Smooth muscle cell of bladder (primary cell): ENCODE results near the gene CFB. TPM values are rescaled to one million over a fixed set of nuclear protein-coding genes. Genes with fewer than 3 reads are reported as not detected.

Source experiments
- total RNA-seq: library from RNA; depleted of rRNA; stranded (reverse); fragments of >200 nt; gene quantifications from 2 replicates; pipeline ENCODE4 v1.2.3, GENCODE V29; 2014

CFB gene
- 46.1 and 61.2 TPM in 2 replicates for total RNA-seq

DNA sequence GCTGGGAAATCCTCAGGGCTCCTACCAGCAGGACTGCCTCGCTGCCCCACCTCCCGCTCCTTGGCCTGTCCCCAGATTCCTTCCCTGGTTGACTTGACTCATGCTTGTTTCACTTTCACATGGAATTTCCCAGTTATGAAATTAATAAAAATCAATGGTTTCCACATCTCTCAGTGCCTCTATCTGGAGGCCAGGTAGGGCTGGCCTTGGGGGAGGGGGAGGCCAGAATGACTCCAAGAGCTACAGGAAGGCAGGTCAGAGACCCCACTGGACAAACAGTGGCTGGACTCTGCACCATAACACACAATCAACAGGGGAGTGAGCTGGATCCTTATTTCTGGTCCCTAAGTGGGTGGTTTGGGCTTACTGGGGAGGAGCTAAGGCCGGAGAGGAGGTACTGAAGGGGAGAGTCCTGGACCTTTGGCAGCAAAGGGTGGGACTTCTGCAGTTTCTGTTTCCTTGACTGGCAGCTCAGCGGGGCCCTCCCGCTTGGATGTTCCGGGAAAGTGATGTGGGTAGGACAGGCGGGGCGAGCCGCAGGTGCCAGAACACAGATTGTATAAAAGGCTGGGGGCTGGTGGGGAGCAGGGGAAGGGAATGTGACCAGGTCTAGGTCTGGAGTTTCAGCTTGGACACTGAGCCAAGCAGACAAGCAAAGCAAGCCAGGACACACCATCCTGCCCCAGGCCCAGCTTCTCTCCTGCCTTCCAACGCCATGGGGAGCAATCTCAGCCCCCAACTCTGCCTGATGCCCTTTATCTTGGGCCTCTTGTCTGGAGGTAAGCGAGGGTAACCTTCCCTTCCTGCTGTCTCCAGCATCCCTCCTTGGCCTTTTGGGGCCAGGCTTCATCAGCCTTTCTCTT, at the start of gene CFB:
CFB (plus strand) TSS at position 589 of the 863 bp plus-strand sequence; CDS start at position 716, 127 bp downstream.

GRCh38 chr6:31897612-31898382, 48.1 kb upstream of the CFB start, which contains the start of gene EHMT2:
EHMT2 (minus strand) TSS chr6:31897698; CDS start chr6:31897677, 21 bp downstream.

DNA sequence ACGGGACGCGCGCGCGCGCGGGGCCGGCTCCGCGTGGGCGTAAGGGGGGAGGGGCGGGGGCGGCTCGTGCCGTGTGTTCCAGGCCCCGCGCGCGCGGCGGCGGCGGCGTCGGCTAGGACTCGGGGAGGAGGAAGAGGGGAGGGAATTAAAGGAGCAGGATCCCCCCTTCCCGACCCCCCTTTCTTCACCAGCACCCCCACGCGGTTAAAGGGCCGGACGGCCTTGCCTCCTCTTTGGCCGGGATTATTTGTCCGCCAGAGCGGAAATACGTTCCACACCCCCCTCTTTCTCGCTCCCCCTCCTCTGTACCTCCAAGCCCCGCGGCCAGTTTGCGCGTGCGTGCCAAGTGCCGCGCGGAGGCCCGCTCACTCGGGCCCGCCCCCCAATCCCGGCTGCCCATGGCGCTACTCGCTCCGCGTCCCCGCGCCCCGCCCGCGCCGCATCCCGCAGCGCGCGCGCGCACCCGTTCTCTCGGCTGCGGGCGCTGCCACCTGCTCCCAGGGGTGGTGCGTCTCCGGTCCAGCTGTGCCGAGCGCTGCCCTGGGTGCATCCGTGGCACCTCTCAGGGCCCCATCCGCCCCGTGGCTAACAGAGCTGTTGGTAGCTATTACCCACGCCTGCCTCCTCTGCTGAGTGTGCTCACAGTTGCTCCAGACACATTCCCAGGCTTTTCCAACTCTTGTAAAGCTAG, 43.8 kb upstream of the CFB start, which contains the start of gene ZBTB12:
ZBTB12 (minus strand) TSS at position 134 of the 691 bp plus-strand sequence. CDS start 781 bp downstream, outside the sequence.

DNA sequence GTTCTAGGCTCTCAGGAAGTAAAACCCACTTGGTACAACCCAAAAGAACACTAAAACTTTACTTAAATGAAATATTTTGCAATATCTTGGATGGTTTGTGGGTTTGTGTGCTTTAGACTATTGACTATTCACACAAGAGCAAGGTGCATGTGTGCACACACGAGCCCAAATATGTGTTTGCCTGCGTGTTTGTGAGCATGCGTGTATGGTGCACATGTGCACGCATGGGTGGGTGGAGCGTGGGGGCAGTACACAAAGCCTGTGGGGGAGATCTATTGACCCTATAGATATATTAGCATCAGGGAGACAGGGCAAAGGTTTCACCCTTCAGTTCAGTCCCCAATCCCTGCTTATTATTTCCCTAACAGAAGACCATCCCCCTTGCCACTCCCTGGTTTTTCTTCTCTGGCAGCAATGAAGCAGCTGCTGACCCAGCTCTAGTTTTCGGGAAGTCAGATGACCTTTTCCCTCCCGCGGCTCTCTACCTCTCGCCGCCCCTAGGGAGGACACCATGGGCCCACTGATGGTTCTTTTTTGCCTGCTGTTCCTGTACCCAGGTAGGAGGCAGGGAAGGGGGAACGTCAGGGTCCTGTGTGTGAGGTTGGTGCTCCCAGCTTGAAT, 18.5 kb upstream of the CFB start, which contains the start of gene C2:
C2 (plus strand) TSS at position 476 of the 621 bp plus-strand sequence; CDS start at position 512, 36 bp downstream.

DNA sequence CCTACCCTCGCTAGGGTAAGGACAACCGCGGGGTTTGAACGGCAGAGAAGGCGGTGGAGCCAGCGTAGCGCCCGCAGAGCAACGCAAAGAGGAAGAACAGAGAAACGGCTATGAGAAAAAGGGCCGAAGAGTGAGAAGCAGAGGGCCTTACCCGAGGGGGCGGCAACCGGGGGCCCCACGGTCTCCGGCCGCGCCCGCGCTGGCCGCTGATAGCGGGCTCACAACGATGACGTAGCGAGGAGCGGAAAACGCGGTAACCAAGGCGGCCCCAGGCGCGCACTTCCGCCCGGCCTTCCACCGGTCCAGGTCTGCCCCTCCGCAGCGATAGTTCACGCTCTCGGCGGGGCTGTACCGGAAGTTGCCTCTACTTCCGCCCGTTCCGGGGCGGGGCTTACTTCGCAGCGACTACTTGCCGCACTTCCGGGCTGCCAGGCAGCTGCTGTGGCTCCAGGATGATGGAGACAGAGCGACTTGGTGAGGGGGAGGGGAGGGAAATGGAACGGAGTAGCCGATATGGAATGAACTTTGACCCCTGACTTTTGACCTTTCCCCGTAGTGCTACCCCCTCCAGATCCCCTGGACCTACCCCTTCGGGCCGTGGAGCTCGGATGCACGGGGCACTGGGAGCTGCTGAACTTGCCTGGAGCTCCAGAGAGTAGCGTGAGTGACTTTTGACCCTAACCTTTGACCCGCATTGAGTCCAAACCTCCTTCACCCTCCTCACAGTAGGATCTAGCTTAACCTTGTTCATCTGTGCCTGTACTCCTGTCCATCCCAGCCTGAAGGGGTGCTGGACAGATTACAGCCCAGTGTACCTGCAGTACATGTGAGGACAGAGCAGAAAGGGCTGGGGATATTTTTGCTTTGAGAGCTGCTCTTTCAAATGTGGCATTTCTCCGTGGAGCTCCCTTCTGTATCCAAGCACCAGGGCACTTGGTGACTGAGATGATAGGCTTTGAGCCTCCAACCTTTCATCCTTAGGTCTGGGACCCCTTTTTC, 13.1 kb downstream of the CFB start, which contains the start of the genes NELFE and SKIC2:
NELFE (minus strand) TSS at position 231 of the 999 bp plus-strand sequence. CDS start 525 bp downstream, outside the sequence.
SKIC2 (plus strand) TSS at position 435 of the 999 bp plus-strand sequence; CDS start at position 453, 18 bp downstream.

DNA sequence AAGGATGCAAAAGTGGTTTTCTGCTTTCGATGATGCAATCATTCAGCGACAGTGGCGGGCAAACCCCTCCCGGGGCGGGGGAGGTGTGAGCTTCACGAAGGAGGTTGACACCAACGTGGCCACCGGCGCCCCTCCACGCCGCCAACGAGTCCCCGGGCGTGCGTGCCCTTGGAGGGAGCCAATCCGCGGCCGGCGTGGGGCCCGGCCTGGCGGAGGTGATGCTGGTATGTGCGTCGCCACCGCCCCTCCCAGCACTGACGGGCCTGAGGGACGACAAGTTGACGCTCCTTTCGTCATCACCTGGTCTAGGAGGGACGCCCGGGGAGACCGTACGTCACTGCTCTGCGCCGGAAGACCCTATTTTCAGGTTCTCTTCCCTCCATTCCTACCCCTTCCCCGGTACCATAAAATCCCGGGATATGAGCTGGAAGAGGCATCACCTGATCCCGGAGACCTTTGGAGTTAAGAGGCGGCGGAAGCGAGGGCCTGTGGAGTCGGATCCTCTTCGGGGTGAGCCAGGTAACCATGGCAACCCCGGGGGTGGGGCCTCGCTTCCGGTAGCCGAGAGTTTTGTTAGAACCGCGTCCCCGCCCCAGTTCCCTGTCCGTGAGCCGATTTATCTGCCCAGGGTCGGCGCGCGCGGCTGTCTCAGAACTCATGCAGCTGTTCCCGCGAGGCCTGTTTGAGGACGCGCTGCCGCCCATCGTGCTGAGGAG, 26.3 kb downstream of the CFB start, which contains the start of gene DXO:
DXO (minus strand) TSS at position 146 of the 716 bp plus-strand sequence. CDS start 463 bp downstream, outside the sequence.

DNA sequence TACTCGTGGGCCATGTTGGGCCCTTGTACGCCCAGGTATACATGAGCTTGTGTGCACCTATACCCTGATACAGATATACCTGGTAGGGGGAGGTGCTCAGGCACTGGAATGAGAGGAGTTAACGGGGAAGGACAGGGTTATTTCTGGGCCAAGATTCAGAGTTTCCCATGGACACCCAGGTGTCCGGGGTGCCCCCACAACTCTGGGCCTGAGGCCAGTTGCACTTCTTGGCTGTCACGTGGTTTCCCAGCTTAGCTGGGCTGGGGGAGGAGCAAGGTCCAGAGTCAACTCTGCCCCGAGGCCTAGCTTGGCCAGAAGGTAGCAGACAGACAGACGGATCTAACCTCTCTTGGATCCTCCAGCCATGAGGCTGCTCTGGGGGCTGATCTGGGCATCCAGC, 35.8 kb downstream of the CFB start, which contains the start of gene C4A:
C4A (plus strand) TSS at position 314 of the 400 bp plus-strand sequence; CDS start at position 365, 51 bp downstream.

Other genes with a start within 250 kb of the CFB start
- gene ABHD16A, start 242.8 kb upstream of the CFB start, total RNA-seq = 65.4 and 70.2 TPM in 2 replicates
- not detected in 2 replicates for gene LY6G6F, start 239.2 kb upstream of the CFB start, total RNA-seq
- gene LY6G6D, start 230.7 kb upstream of the CFB start, total RNA-seq = not detected in 2 replicates
- gene LY6G6C, start 224.3 kb upstream of the CFB start, total RNA-seq = not detected in 2 replicates
- not detected in 2 replicates for gene MPIG6B, start 222.7 kb upstream of the CFB start, total RNA-seq
- 74.1 and 102 TPM in 2 replicates for gene DDAH2, start 216.8 kb upstream of the CFB start, total RNA-seq
- gene CLIC1, start 209.6 kb upstream of the CFB start, total RNA-seq = 529 and 547 TPM in 2 replicates
- 3.2 and 3.3 TPM in 2 replicates for gene MSH5, start 206.1 kb upstream of the CFB start, total RNA-seq
- gene SAPCD1, start 183.4 kb upstream of the CFB start, total RNA-seq = 0.28 TPM in 2 replicates
- gene VWA7, start 168.8 kb upstream of the CFB start, total RNA-seq = 0.14 and 0.28 TPM in 2 replicates
- 36.0 and 38.7 TPM in 2 replicates for gene VARS1, start 150.3 kb upstream of the CFB start, total RNA-seq
- gene LSM2, start 139.1 kb upstream of the CFB start, total RNA-seq = 22.3 and 27.3 TPM in 2 replicates
- 1.7 and 1.9 TPM in 2 replicates for gene HSPA1L, start 130.8 kb upstream of the CFB start, total RNA-seq
- 63.6 and 87.8 TPM in 2 replicates for gene HSPA1A, start 130.6 kb upstream of the CFB start, total RNA-seq
- gene HSPA1B, start 118.4 kb upstream of the CFB start, total RNA-seq = 113 and 131 TPM in 2 replicates
- gene NEU1, start 83.3 kb upstream of the CFB start, total RNA-seq = 88.7 and 119 TPM in 2 replicates
- gene SLC44A4, start 67.1 kb upstream of the CFB start, total RNA-seq = not detected in 2 replicates
- gene EHMT2, start 48.4 kb upstream of the CFB start, total RNA-seq = 48.6 and 68.9 TPM in 2 replicates
- 3.8 and 7.2 TPM in 2 replicates for gene ZBTB12, start 44.0 kb upstream of the CFB start, total RNA-seq
- gene C2, start 18.4 kb upstream of the CFB start, total RNA-seq = 5.4 and 8.4 TPM in 2 replicates
- gene NELFE, start 12.9 kb downstream of the CFB start, total RNA-seq = 87.3 and 111 TPM in 2 replicates
- 54.3 and 84.7 TPM in 2 replicates for gene SKIC2, start 13.1 kb downstream of the CFB start, total RNA-seq
- 11.4 and 12.5 TPM in 2 replicates for gene DXO, start 26.0 kb downstream of the CFB start, total RNA-seq
- gene C4A, start 36.0 kb downstream of the CFB start, total RNA-seq = 7.3 and 11.3 TPM in 2 replicates
- gene C4B, start 68.7 kb downstream of the CFB start, total RNA-seq = 5.5 and 9.3 TPM in 2 replicates
- gene CYP21A2, start 92.3 kb downstream of the CFB start, total RNA-seq = not detected in 2 replicates
- 91.2 and 144 TPM in 2 replicates for gene TNXB, start 163.2 kb downstream of the CFB start, total RNA-seq
- gene ATF6B, start 182.2 kb downstream of the CFB start, total RNA-seq = 10.8 and 11.6 TPM in 2 replicates
- gene FKBPL, start 184.2 kb downstream of the CFB start, total RNA-seq = 5.3 and 5.8 TPM in 2 replicates
- gene PRRT1, start 205.8 kb downstream of the CFB start, total RNA-seq = 0.14 and 0.18 TPM in 2 replicates
- gene PPT2, start 208.0 kb downstream of the CFB start, total RNA-seq = 50.2 and 67.4 TPM in 2 replicates
- gene EGFL8, start 218.5 kb downstream of the CFB start, total RNA-seq = 0.57 and 1.2 TPM in 2 replicates
- 20.9 and 29.5 TPM in 2 replicates for gene AGPAT1, start 230.0 kb downstream of the CFB start, total RNA-seq
- 15.9 and 20.3 TPM in 2 replicates for gene RNF5, start 232.3 kb downstream of the CFB start, total RNA-seq
- 0.14 and 0.37 TPM in 2 replicates for gene AGER, start 238.2 kb downstream of the CFB start, total RNA-seq
- gene PBX2, start 244.1 kb downstream of the CFB start, total RNA-seq = 19.2 and 24.8 TPM in 2 replicates
- gene GPSM3, start 246.5 kb downstream of the CFB start, total RNA-seq = 0.74 and 0.85 TPM in 2 replicates